HG03095 (cell line): Measurements from ENCODE around the gene UBE3B.

Experiments used
- ATAC-seq: cut with Tn5 transposase; IDR thresholded peaks from one replicate; pipeline ENCODE4 v1.9.1; 2021; ENCODE audit warnings: moderate library complexity; ENCODE audit not compliant: unreplicated experiment

Gene UBE3B

DNA sequence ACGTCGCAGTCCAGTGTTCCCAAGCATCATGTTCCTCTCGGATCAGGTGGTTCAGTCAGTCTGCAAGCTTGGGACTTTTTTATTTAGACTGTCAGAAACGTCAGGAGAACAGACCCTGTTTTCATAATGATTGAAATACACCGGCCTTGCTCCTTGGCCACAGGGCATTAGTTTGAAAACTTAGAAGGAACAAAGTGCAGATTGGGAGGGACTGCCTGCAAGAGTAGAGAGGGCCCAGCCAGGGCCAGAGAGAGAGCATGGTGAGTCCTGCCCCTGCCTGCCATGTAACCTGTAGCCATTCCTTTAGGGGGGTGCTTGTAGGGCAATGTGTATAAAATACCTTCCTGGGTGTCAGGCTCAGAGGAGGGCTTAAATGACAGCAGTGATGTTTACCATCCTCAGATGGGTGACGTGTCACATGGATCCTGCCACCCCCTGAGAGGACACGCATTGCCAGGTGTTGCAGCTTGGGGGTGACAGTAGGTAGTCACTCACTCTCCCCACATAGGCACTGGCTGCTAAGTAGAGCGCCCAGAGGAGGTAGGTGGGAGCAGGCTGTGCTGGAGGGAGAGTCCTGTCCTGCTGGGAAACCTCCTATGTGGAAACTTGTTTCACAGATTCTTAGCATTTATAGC lies 50.2 kb downstream of the UBE3B start:
- ATAC-seq: no peak

DNA sequence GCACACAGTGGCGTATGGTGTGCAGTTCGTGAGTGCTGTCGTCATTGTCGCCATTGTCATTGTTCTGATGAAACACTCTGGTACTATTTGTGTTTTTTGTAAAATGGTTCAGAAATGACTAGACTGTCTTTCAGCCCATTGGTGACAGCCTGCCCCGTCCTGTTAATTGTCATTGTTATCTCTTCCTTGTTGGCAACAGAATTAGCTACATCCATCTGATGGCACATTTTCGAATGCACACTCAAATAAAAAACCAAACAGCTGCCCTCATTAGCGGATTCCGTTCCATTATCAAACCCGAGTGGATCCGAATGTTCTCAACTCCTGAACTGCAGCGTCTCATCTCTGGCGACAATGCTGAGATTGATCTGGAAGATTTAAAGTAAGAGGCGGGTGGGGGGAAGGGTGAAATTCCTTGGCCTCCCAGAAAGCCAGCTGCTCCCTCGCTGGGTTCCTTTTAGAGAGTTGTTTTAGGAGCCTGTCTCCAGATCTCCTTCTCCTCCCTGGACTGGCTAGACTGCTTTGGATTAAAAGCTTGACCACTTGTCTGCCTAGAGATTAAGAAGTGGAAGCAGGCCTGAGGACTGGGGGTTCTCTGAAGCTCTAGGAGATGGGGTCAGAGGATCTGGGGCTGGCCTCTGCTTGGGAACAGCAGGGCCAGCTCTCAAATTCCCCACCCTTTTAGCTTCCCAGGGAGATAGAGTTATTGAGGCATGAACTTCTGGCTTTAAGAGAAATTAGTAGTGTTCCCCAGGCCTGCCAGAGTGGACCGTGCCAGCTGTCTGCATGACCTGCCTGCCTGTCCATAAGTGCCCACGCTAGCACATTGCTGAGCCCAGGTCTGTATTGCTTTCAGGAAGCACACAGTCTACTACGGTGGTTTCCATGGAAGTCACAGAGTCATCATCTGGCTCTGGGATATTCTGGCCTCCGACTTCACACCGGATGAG lies 52.5 kb downstream of the UBE3B start:
- no peak for ATAC-seq

DNA sequence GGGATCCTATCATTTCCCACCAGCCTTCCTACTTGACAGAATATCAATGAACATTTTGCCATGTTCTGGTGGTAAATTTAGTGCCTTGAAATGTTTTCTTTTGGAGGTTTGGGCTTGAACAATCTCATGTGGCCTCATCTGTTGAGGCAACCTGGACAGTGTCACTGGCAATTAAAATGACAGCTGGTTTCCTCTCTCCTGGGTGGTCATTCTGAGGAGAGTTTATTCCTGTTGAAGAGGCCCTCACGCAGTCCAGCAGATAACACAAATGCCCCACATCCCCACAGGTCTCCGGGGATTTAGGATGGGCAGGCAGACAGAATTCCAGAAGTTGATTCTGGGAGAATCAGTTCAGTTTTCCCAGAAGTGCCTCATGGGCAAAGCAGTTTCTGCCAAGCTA lies 54.0 kb downstream of the UBE3B start:
- no peak for ATAC-seq

DNA sequence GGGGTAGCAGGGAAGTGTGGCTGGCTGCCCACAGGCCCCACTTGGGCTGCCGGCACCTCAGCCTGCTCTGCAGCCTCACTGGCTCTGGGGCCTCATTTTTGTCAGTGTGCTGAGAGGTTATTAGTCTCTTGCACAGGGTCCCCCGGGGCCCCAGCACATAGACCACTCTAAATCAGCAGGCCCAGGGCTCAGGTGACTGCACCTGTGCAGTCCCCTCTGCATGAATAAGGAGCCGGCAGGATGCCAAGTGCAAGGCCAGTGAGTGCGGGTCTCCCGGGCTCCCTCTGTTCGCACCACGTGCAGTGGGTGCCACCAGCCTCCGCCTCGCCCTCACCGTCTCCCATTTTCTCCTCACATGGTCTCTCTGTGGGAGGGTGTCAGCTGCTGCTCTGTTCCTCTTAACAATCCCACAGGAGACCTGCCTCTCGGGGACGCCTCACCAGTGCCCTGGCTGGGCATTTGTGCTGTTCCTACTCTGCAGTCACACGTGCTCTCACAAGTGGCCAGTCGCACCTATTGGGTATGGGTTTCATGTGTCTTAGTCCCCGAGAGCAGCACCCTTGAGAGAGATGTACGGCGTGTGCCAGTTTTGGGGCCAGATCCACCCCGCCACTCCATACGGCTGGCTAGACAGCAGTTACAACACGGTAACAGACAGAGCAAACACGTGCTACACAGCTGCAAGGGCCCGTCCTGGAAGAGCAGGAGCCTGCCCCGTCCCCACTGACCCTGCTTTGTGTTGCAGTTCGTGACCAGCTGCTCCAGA lies 55.5 kb downstream of the UBE3B start:
- no peak for ATAC-seq

DNA sequence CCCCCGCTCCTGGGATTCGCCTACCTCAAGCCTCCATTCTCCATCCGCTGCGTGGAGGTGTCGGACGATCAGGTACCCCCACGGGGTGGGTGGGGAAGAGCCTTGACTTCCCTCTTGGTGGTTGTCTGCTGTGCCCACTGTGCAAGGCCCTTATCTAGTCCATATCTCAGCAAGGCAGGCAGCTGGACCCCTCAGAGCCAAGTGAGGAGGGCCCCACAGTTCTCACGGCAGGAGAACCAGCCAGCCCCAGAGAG lies 56.0 kb downstream of the UBE3B start:
- ATAC-seq: no peak

DNA sequence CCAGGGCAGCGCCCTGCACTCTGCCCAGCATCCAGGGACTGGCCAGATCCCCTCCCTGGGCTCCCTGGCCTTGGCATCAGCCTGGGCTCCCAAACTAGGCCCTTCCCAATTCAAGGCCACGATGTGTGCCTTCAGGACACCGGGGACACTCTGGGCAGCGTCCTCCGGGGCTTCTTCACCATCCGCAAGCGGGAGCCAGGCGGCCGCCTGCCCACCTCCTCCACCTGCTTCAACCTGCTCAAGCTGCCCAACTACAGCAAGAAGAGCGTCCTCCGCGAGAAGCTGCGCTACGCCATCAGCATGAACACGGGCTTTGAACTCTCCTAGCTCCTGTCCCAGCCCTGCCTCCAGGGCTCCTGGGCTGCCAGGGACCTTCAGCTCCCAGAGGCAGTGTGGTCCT lies 57.0 kb downstream of the UBE3B start:
- ATAC-seq: no peak

DNA sequence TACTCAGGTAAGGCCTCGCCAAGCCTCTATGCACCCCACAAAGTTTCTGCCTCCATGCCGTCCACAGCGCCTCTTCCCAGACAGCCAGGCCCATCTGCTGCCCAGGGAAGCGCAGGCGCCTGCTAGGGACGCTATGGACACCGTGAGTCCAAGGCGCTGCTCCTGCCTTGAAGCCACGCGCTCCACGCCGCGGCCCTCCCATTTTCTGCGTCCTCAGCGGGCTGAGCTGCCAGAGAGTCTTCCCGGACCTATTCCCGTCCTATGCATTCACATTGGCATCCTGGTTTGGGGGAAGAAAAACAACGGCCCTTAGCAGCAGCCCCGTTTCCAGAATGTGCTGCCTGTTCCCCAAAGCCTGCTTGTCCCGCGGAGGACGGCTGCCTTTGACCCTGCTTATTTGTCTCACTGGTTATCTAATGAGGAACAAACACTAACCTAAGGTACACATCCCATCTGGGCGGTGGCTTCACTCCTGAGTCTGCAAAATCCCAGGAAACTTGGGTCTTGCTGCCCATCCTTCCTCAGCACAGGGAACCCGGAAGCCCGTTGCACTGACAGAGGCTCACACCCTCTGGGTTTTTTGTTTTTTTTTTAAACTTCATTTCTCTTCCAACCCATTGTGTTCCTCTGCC lies 57.9 kb downstream of the UBE3B start:
- ATAC-seq: no peak

DNA sequence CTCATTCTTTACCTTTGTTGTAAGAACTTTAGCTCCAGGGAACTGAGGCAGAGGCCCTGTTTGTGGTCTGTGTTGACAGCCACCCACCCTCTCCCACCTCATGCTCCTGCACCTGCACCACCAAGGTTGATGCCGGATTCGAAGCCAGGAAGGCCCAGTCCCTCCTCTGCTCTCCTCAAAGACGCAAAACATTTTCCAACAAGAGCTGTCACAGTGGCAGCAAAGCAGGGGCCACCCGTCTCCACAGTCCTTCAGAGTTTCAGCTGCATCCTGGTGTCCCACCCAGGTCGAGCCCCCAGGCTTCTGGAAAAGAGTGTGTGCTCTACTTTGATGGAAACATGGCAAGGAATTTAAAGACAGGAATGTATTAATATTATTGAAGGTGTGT lies 58.4 kb downstream of the UBE3B start:
- no peak for ATAC-seq

DNA sequence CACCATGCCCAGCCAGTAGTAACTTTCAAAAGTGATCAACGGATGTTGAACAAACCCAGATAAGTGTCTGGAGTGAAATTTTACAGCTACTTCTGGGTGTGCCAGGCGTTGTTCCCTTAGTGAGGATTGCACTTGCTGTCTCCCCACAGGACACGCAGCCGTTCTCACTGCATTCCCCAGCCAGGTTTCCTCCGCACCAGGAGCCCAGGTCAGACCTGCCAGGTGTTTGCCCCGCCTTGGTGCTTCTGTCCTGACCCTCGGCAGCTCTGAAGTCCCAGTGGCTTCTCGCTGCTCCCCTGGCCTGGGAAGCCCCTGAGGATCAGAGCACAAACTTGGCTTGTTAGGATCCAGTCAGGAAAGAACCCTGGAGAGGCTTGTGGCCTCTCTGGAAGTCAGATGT lies 59.7 kb downstream of the UBE3B start:
- no peak for ATAC-seq

DNA sequence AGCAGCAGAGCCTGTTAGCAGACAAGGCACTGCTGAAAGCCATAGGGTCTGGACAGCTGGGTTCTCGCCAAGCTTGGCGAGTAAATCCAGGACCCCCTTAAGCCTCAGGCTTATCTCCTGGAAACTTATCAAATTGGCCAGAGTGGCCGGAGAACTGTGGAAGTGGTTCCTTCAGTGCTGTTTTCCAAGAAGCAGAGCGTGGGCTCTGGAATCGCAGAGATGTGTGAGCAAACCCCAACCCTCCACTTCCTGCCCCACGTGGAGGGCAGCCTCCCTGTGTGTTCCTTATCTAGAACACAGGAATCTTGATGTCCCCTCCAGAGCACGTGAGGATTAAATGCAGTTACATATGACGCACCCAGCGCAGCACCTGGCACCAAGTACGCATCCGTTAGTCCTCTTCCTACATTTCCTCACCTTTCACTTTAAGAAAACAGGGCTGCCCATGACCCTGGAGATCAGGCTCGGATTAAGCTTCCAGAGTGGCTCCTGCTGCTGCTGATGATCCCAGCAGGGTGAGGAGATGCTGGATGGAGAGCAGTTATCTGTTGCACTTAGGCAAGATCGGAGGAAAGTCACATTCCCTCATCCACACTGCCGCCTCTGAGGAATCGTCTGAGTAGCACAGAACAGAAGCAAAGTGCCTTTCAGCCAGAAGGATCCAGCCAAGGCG lies 60.9 kb downstream of the UBE3B start:
- ATAC-seq: no peak

DNA sequence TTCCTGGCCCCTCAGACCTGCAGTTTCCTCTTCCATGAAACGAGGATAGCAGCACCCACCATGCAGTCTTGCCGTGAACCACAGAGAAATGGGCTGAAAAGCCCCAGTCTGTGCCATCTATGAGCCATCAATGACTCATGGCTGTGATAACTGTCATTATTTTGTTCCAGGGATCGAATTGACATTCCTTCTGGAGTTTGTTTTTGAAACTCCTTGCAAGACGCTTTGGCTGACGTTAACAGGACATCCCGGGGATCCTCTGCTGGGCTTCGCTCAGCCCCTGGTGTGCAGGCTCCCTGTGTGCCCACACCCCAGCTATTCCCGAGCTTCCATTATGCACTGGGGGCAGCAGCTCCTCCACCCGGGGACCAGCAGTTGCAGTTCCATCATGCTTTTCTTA lies 62.1 kb downstream of the UBE3B start:
- no peak for ATAC-seq

DNA sequence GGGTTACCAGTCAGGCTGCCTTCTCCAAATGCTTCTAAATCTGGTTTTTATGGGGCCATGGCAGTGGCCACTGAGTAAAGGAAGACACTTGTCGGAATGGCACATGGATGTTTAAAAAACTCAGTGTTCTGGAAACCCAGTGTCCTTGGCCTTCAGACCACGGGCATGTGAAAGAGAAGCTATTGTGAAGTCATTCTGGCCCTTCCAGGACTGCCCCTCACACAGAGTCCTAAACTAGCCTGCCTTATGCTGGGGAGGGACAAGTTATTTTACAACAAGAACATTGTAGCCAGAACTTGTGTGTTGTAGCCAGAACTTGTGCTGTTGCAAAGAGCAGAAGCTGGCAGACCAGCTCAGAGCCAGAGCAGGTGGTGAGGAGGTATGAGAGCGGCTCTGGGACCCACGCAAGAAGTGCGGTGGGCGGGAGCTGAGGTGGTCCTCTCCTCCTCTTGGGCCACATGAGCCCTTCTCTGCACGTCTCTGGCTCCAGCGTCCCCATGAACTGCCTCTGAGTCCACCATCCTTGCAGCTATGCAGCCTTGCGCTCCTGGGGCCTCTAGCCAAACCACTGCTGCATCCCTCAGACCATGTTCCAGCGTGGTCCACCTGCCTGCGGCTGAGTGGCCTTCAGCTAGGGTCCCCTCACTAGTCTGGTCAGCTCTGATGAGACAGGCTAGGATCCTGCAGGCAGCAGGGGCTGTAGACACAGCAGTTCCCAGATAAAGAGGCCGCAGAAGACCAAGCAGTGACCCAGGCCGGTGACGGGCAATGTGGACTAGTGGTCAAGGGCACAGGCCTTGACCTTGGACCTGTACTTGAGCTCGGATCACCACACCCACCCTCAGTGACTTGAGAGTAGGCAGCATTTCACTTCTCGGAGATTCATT lies 63.3 kb downstream of the UBE3B start:
- ATAC-seq: no peak

DNA sequence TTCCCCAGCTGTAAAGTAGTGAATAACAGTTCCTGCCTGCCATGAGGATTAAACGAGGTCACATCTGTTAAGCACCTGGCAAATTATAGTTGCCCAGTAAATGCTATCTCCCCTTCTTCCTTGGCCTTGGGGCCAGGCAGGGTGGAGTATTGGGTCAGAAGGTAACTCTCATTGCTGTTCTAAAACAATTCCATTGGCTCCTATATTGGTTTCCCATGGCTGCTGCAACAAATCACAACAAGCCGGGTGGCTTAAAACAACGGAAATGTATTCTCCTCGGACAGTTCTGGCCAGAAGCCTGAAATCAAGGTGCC lies 63.9 kb downstream of the UBE3B start:
- ATAC-seq: no peak

DNA sequence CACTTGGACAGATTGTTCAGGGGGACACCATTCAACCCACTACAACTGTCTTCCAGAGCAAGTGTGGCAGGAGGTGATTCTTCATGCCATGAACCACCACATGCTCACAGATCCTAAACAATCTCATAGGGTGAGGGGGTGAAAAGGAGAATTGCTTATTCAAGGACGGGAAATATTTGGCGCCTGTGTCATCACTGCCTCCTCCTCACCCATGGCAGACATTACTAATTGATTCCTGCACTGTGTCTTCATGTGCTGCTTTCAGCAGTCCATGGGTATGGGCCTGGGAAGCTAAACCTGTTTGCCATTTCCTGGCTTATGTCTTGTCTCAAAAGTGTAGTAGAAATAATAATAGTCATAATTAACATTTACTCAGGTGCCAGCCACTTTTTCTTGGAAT lies 64.6 kb downstream of the UBE3B start:
- no peak for ATAC-seq

DNA sequence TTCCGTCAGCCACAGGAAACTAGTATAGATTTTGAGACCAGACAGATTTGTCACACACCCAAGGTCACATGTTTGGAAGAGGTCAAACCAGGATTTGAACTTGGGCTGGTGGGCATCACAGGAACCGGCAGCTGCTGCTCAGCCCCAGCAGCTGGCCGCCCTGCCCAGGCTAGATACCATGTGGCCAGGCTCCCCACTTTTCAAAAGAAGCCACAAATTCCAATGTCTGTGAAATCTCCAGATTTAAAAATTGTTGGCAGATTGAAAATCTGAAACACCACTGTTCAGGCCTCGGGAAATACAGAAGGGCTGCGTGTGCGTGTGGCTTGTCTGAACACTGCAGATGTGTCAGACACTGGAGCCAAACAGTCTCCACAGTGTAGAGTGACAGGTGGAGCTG lies 65.4 kb downstream of the UBE3B start:
- ATAC-seq: no peak

DNA sequence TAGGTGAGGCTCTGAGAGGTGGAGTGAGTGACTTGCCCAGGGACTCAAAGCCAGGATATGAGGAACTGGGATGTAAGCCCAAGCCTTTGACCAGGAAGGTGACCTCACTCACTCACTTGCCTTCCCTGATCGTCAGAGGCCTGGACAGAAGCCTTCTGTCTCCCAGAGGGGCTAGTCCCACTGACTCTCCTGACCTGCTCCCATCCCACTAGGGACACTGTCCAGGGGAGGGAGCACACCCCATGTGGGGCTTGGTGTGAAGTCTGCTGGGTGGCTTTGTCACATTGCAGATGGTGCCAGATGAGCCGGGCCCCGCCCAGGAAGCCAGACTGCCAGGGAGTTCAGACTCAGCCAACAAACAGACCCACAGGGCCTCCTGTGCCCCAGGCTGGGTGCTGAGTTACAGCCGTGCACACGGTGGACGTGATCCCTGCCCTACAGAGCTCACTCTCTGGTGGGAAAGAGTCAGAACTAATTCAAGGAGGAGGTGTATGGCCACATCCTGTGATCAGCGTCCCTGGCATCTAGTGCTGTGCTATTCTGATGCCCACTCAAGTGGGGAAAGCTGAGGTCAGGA lies 67.6 kb downstream of the UBE3B start:
- no peak for ATAC-seq

DNA sequence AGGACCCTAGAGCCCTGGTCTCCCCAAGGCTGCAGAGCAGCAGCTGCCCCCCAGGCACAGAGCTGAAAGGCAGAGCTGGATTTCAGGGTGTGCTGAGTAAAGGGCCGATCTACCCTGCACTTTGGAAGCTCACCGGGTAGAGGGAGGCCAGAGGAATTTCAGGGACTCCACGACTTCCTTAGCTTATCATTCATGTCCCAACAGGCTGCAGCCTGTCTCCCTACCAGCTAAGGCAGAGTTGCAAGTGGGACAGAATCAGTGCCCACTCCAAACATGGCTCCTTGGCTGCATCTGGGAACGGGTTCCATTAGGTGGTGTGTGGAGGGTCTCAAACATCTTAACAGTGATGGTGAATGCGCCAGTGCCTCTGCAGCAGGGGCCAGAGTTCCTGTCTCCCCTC lies 68.4 kb downstream of the UBE3B start:
- ATAC-seq: no peak

DNA sequence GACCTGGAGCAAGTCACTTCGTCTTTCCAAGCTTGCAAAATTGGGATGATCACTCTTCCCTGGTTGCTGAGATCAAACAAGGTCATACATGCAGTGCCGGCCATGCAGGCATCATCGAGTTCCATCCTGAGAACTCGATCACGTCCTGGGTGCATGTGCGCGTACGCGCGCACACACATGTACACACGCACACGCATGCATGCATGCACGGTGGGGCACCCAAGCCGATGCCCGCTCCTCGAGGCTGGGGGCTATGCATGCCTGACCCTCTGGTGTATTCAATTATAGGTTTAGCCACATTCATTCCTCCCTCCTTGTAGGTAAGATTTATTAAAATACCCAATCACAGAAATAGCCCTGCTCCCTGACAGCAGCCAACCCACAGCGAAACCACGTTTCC lies 69.9 kb downstream of the UBE3B start:
- ATAC-seq: no peak

DNA sequence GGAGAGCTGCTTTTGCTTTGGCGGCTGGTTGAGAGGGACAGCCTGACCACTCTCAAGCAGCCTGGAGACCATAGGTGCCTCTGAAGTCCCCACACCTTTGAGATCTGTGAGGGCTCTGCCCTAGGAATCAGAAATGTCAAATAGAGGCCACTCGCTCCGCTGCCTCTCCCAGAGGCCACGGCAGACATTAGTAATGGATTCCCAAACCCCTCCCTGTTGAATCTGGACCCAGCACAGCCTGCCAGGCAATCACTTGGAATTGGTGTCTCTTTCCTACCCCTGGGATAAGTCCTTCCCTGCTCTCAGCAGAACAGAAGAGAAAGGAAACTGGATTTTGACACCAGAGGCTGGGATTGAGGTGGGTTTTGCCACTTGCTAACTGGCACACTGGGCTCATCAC lies 70.8 kb downstream of the UBE3B start:
- ATAC-seq: no peak
